ENCODE data around the gene SLC16A4.

GRCh38 chr1:110408488-110408887 lies 17.7 kb upstream of the SLC16A4 start:
- TF ChIP-seq CTCF (IDR thresholded peaks at IDR 0.05), result no peak
- no peak for TF ChIP-seq POLR2A (IDR thresholded peaks at IDR 0.05)

Data from body of pancreas (tissue), 4 donors.